B cell (primary cell): Measurements from ENCODE around the gene CRHR2.

Experiments
- CTCF ChIP-seq: fragments of 200-600 bp; IDR thresholded peaks from one replicate; pipeline ENCODE4 v1.8.0; 2022; ENCODE audit warnings: antibody characterized with exemption, mild to moderate bottlenecking
- EZH2 ChIP-seq: IDR thresholded peaks from 2 replicates; pipeline ENCODE4 v1.6.1; 2012; ENCODE audit warnings: borderline replicate concordance, low read depth, mild to moderate bottlenecking, moderate library complexity, low read length; ENCODE audit not compliant: insufficient read depth, poor library complexity, severe bottlenecking

DNA sequence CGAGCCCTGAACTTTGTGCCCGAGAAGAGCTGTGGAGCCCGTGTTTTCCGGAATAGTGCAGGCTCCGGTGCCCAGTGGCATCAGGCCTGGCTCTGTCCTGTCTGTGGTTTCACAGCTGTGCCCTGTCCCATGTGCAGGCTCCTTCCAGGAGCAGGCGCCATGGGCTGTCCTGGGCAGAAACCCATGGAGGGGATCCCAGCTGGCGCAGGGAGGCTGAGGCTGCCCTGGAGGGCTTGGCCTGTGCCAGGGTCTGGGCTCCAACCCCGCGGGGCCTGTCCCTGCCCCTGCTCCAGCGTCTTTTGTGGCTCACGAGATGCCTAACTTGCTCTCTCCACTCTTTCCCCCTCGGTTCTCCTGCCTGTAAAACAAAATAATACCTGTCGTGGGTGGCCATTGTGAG, 23.3 kb upstream of the CRHR2 start:
- TF ChIP-seq CTCF (no peak), EZH2 (no peak)
